Mesenchymal stem cell (in vitro differentiated cells and primary cell): ENCODE results near the gene CLDN20. TPM values are rescaled to one million over a fixed set of nuclear protein-coding genes. Genes with fewer than 3 reads are reported as not detected.
"Not testable (repeated sequence)": the region's sequence is repeated elsewhere in the genome, so short reads cannot be mapped to it uniquely, and the experiment has no call there.

Experiments
- DNase-seq: peaks from one replicate; pipeline ENCODE4 v3.0.0-alpha.2; 2013
- H2AFZ ChIP-seq: one replicate; pipeline ENCODE4 v1.6.1; 2013; ENCODE audit warnings: low read depth, mild to moderate bottlenecking, control low read depth, inconsistent platforms, low read length, moderate library complexity
- H2AK5ac ChIP-seq: 2 replicates; pipeline ENCODE4 v1.6.1; 2013; ENCODE audit warnings: low read length, moderate library complexity, mild to moderate bottlenecking, inconsistent platforms; ENCODE audit not compliant: severe bottlenecking
- H2BK120ac ChIP-seq: one replicate; pipeline ENCODE4 v1.6.1; 2013; ENCODE audit warnings: low read depth, mild to moderate bottlenecking, inconsistent platforms, low read length, moderate library complexity
- H2BK12ac ChIP-seq, 2 experiments: one replicate each; pipeline ENCODE4 v1.6.1; 2013; ENCODE audit warnings: inconsistent platforms in 2 of 2, low read length in 2 of 2, mild to moderate bottlenecking in 2 of 2, moderate library complexity in 2 of 2, control low read depth in 1 of 2
- H2BK15ac ChIP-seq: one replicate; pipeline ENCODE4 v1.6.1; 2013; ENCODE audit warnings: mild to moderate bottlenecking, low read depth, inconsistent platforms; ENCODE audit not compliant: poor library complexity, severe bottlenecking
- H2BK5ac ChIP-seq: 2 replicates; pipeline ENCODE4 v1.6.1; 2013; ENCODE audit warnings: low read depth, mild to moderate bottlenecking, low read length, control low read depth, inconsistent platforms; ENCODE audit not compliant: poor library complexity, severe bottlenecking
- H3K14ac ChIP-seq, 2 experiments: one replicate each; pipeline ENCODE4 v1.6.1; 2013; ENCODE audit warnings: inconsistent platforms in 2 of 2, low read length in 2 of 2, control low read depth in 1 of 2, mild to moderate bottlenecking in 1 of 2, moderate library complexity in 1 of 2
- H3K18ac ChIP-seq, 2 experiments: one replicate each; pipeline ENCODE4 v1.6.1; 2013; ENCODE audit warnings: inconsistent platforms in 2 of 2, low read length in 2 of 2, control low read depth in 1 of 2, low read depth in 1 of 2, mild to moderate bottlenecking in 1 of 2
- H3K23ac ChIP-seq, 2 experiments: one replicate each; pipeline ENCODE4 v1.6.1; 2013; ENCODE audit warnings: inconsistent platforms in 2 of 2, low read length in 2 of 2, mild to moderate bottlenecking in 2 of 2, moderate library complexity in 2 of 2, control low read depth in 1 of 2
- H3K27ac ChIP-seq: 2 replicates; pipeline ENCODE4 v1.5.1; 2013; ENCODE audit warnings: mild to moderate bottlenecking, moderate library complexity, low read length, control low read depth, inconsistent platforms; ENCODE audit not compliant: poor library complexity, severe bottlenecking
- H3K27me3 ChIP-seq, 2 experiments: 2 replicates each; pipeline versions ENCODE4 v1.6.1 to v1.7.0; 2013; ENCODE audit warnings: low read length in 2 of 2, mild to moderate bottlenecking in 2 of 2, moderate library complexity in 2 of 2, control low read depth in 1 of 2, inconsistent platforms in 1 of 2; ENCODE audit not compliant: control insufficient read depth in 1 of 2, insufficient read depth in 1 of 2
- H3K36me3 ChIP-seq, 2 experiments: 2 replicates each; pipeline versions ENCODE4 v1.6.1 to v1.7.0; 2013; ENCODE audit warnings: low read length in 2 of 2, control low read depth in 1 of 2, inconsistent platforms in 1 of 2, low read depth in 1 of 2, mild to moderate bottlenecking in 1 of 2; ENCODE audit not compliant: insufficient read depth in 2 of 2, control insufficient read depth in 1 of 2
- H3K4ac ChIP-seq, 2 experiments: one replicate each; pipeline ENCODE4 v1.6.1; 2013; ENCODE audit warnings: inconsistent platforms in 2 of 2, low read length in 2 of 2, mild to moderate bottlenecking in 2 of 2, moderate library complexity in 2 of 2, control low read depth in 1 of 2, low read depth in 1 of 2
- H3K4me1 ChIP-seq: 2 replicates; pipeline ENCODE4 v1.6.1; 2013; ENCODE audit warnings: low read depth, low read length, control low read depth; ENCODE audit not compliant: control insufficient read depth, insufficient read depth
- H3K4me2 ChIP-seq: 2 replicates; pipeline ENCODE4 v1.6.1; 2013; ENCODE audit warnings: low read length, mild to moderate bottlenecking, inconsistent platforms; ENCODE audit not compliant: poor library complexity, severe bottlenecking
- H3K4me3 ChIP-seq, 2 experiments: 2 replicates each; pipeline versions ENCODE4 v1.5.1 to v1.7.0; 2013; ENCODE audit warnings: low read length in 2 of 2, mild to moderate bottlenecking in 2 of 2, control low read depth in 1 of 2, low read depth in 1 of 2; ENCODE audit not compliant: insufficient read depth in 1 of 2
- H3K79me1 ChIP-seq: replicated peaks from 2 replicates; pipeline ENCODE4 v1.6.1; 2013; ENCODE audit warnings: mild to moderate bottlenecking, control low read depth, low read length, inconsistent platforms; ENCODE audit not compliant: poor library complexity, severe bottlenecking
- H3K9ac ChIP-seq: 2 replicates; pipeline ENCODE4 v1.7.0; 2013; ENCODE audit warnings: mild to moderate bottlenecking, low read length, moderate library complexity
- H3K9me3 ChIP-seq: 2 replicates; pipeline ENCODE4 v1.7.0; 2013; ENCODE audit warnings: mild to moderate bottlenecking, low read length; ENCODE audit not compliant: control insufficient read depth
- H4K8ac ChIP-seq: one replicate; pipeline ENCODE4 v1.6.1; 2013; ENCODE audit warnings: inconsistent platforms, mild to moderate bottlenecking, low read length, moderate library complexity
- H4K91ac ChIP-seq: one replicate; pipeline ENCODE4 v1.6.1; 2013; ENCODE audit warnings: mild to moderate bottlenecking, low read length, inconsistent platforms
- WGBS: methylation state at CpG from one replicate; pipeline ENCODE4 v1.1.7; 2013; ENCODE audit warnings: mixed read lengths; 5-methylcytosine and 5-hydroxymethylcytosine counted together
- polyA plus RNA-seq, 2 experiments: library from polyadenylated mRNA; stranded (reverse); fragments of 200-250 nt; gene quantifications; one replicate each; pipeline ENCODE4 v1.2.3, GENCODE V29; 2013

The CLDN20 gene
- polyA plus RNA-seq (2013, experiment 1 of 2): 0.10 TPM
- polyA plus RNA-seq (2013, experiment 2 of 2): not detected

DNA sequence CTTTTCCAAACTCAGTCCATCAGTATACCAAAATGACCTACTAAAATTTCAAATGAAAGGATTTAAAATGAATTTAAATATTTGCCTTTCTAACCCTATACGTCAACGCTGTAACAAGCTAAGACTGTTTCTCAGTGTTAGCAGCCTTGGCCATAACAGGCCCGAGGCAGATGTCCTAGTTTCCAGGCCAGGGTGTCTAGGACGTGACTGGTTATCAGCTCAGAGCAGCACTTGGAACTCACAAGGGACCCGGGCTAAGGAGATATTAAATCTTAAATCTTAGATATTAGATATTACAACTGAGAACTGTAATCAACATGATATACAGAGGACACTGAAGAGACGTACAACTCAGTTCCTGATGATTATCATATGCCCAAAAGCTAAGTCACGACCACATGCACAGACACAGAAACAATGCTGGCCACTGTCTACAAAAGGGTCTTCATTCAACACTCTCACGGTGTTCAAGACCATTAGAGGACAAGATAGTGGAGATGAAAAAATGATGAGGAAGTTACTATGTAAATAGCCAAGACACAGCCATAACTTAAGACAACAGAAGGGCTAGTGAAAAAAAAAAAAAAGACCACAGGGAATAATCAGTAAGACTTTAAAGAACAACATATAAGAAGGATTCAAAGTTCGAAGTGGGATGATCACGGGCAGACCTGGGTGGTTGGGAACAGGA lies at the start of gene CLDN20:
CLDN20 (plus strand) TSS at position 641 of the 691 bp plus-strand sequence. CDS start 11,707 bp downstream, outside the sequence.
- Histone ChIP-seq H2BK12ac (no peak within 1 kb of the TSS), H2AK5ac (no peak within 1 kb of the TSS), H3K27ac (no peak within 1 kb of the TSS), H3K4me3 (no peak within 1 kb of the TSS), H3K9ac (peak within 1 kb of the TSS; percentile 5), H3K79me1 (peaks cover 23% of the 10 kb centered on the region), H3K4me1 (no peaks in the 10 kb centered on the region), H3K4me2 (no peak within 1 kb of the TSS), H3K23ac (no peak within 1 kb of the TSS), H3K14ac (no peak within 1 kb of the TSS), H2BK5ac (no peak within 1 kb of the TSS), H2AFZ (no peak within 1 kb of the TSS), H3K4ac (no peak within 1 kb of the TSS), H3K18ac (no peak within 1 kb of the TSS), H3K9me3 (no peaks in the 10 kb centered on the region), H3K27me3 (no peaks in the 10 kb centered on the region), H2BK120ac (no peak within 1 kb of the TSS), H4K91ac (no peak within 1 kb of the TSS), H3K36me3 (peaks cover 14 to 24% of the 10 kb centered on the region in 2 experiments), H2BK15ac (no peak within 1 kb of the TSS), H4K8ac (no peak within 1 kb of the TSS)
- no peak for DNase-seq
- WGBS: 98% methylated on average over 7 of the region's 10 CpGs

DNA sequence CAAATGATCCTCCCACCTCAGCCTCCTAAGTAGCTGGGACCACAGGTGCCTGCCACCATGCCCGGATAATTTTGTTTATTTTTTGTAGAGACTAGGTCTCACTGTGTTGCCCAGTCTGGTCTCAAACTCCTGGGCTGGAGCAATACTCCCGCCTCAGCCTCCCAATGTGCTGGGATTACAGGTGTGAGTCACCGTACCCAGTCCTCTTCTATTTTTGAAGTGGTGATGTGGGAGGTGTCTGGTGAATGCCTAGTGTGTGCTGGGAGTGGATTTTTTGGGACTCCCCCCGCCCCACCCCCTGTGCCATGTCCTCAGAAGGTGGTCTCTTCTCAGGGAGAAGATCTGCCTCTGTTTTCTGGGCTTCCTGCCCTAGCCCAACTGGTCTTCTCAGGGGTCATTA lies 47.9 kb upstream of the CLDN20 start:
- H3K27me3 ChIP-seq: no peaks in the 10 kb centered on the region
- H2BK15ac ChIP-seq: no peak overlapping the region
- H2BK5ac ChIP-seq: no peak overlapping the region
- no peaks in the 10 kb centered on the region for H3K9me3 ChIP-seq
- H3K36me3 ChIP-seq: no peaks in the 10 kb centered on the region
- H3K4me2 ChIP-seq: no peak overlapping the region
- no peak overlapping the region for H3K23ac ChIP-seq
- H3K4ac ChIP-seq: no peak overlapping the region
- no peak overlapping the region for H3K14ac ChIP-seq
- no peak overlapping the region for H2AK5ac ChIP-seq
- no peak overlapping the region for H4K8ac ChIP-seq
- 81% methylated on average over 3 of the region's 4 CpGs for WGBS
- H2BK120ac ChIP-seq: no peak overlapping the region
- H3K9ac ChIP-seq: no peak overlapping the region
- no peak overlapping the region for H3K27ac ChIP-seq
- no peak overlapping the region for H4K91ac ChIP-seq
- peaks cover 5% of the 10 kb centered on the region for H3K4me1 ChIP-seq
- no peak overlapping the region for H3K18ac ChIP-seq
- no peak overlapping the region for H3K4me3 ChIP-seq
- no peak overlapping the region for H2BK12ac ChIP-seq
- no peak for DNase-seq
- no peak overlapping the region for H2AFZ ChIP-seq
- H3K79me1 ChIP-seq: no peaks in the 10 kb centered on the region

- Histone ChIP-seq H3K4me2 (no peak overlapping the region), H3K27me3 (no peaks in the 10 kb centered on the region), H3K79me1 (no peaks in the 10 kb centered on the region), H2BK120ac (peak overlapping the region; percentile 54), H3K4ac (no peak overlapping the region), H2BK12ac (peak overlapping the region in 1 of 2 experiments; percentile 25), H3K4me3 (no peak overlapping the region), H3K14ac (peak overlapping the region in 1 of 2 experiments; percentile 69), H2AK5ac (no peak overlapping the region), H4K8ac (peak overlapping the region; percentile 55), H3K4me1 (peaks cover 5% of the 10 kb centered on the region), H2BK5ac (no peak overlapping the region), H3K18ac (no peak overlapping the region), H2AFZ (no peak overlapping the region), H3K27ac (no peak overlapping the region), H3K9me3 (no peaks in the 10 kb centered on the region), H4K91ac (no peak overlapping the region), H2BK15ac (no peak overlapping the region), H3K9ac (no peak overlapping the region), H3K36me3 (no peaks in the 10 kb centered on the region), H3K23ac (no peak overlapping the region)
- DNase-seq: no peak
- WGBS: 65% methylated on average over 11 of the region's 11 CpGs
Observed at GRCh38 chr6:155216312-155217046, 47.3 kb upstream of the CLDN20 start.

DNA sequence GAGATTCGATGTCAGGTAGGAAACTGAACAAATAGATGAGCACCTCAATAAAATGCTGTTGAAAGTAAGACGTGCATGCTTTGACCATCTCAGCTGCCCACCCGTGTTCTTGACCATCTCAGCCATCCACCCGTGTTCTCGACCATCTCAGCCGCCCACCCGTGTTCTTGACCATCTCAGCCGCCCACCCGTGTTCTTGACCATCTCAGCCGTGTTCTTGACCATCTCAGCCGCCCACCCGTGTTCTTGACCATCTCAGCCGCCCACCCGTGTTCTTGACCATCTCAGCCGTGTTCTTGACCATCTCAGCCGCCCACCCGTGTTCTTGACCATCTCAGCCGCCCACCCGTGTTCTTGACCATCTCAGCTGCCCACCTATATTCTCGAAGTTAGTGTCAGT lies 45.1 kb upstream of the CLDN20 start:
- not testable (repeated sequence) for H3K4ac ChIP-seq, H2AK5ac ChIP-seq, H3K27ac ChIP-seq, H3K79me1 ChIP-seq, H3K18ac ChIP-seq, H3K4me3 ChIP-seq, H3K9ac ChIP-seq, H3K36me3 ChIP-seq, H3K4me1 ChIP-seq, H4K91ac ChIP-seq, H2BK15ac ChIP-seq, H3K14ac ChIP-seq, H2BK5ac ChIP-seq, H2BK120ac ChIP-seq, H3K27me3 ChIP-seq, H2BK12ac ChIP-seq, H3K4me2 ChIP-seq, H4K8ac ChIP-seq, H3K23ac ChIP-seq, DNase-seq, H3K9me3 ChIP-seq, H2AFZ ChIP-seq
- WGBS: 91% methylated on average over 17 of the region's 20 CpGs
